Left lobe of liver (tissue), 2 donors: ENCODE results near the gene GZMM. TPM values are rescaled to one million over a fixed set of nuclear protein-coding genes. Genes with fewer than 3 reads are reported as not detected.

Experiments used
- ATAC-seq: fragments of 200-7000 bp; cut with Tn5 transposase; one replicate; pipeline ENCODE4 v1.9.1; 2020; ENCODE audit warnings: mild to moderate bottlenecking, moderate library complexity
- DNase-seq: peaks from one replicate; pipeline ENCODE4 v3.0.0-alpha.2; 2020; ENCODE audit warnings: low spot score
- total RNA-seq: library from RNA; stranded (reverse); gene quantifications from one replicate; pipeline ENCODE4 v1.2.1, GENCODE V29; 2021
- donor health status: DM: no; HTN: no; CAD: no; lungs with moderate emphysema.
- donor health status: DM: no; HTN: yes; CAD: no.

The GZMM gene
- total RNA-seq, 1 donor from 2014 or later, result 0.33 TPM

DNA sequence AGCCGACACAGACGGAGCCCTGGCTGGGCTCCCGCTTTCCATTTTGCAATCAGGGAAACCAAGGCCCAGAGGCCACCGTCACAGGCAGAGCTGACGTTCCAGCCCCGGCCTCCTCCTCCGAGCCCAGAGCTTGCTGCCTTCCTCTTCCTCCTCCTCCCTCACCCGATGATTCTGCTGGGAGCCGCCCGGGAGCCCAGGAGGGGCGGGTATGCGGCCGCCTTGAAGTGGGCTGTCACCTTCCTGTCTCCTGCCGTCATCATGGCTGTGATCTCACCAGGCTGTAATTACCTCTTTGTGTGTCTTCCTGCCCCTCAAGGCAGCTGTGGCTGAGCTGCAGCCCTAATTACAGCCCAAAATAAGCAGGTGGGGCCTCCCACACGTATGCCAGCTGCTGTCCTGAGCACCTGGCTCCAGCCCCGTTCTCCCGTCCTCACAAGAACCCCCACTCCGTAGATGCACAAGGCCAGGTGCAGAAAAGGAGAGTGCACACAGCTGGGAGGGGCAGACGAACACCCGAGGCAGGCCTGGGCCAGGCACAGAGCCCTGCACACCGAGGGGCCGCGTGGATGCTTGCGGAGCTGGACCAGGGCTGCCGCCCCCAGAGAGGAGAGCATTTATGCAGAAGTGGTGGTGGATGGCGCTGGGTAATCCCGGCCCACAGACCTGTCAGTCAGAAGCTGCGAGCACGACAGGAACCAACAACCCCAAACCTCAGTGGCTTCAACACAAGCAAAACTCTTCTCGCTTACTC is 32.6 kb upstream of the GZMM start:
- no peak for ATAC-seq

DNA sequence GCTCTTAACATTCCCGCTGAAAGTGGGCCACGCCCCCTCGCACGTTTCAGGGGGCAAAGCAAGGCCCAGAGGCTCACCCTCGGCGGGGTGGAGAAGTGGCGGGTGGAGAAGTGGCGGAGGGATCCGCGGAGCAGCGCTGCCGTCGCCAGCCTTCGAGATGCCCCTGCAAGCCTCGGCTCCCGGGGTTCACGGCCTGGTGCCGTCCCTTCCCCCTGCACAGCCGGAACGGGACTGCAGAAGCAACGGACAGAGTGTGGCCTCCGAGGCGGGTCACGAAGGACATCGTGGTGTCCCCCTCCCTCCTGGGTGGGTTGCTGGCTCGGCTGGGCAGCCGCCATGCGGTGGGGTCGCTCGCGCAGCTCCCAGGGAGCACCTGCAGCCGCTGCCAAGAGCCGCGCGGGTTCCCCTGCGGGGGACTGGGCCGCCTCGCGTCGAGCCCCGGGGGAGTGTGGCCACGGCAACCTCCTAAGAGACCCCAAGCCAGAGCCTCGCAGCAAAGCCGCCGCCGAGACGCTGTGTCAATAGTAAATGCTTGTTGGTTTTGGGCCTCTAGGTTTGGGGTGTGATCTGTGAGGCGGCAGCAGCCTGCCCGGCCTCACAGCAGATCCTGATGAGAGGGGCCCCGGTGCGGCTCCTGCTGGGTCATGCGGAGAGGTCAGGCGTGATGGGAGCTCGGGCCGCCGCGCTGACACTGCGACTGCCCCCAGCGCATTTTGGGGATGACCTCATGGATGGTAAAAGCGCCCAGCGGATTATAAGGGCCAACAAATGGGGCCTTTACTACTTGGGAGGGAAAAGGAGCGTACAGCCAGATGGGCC is 31.1 kb upstream of the GZMM start:
- ATAC-seq, result no peak
- no peak for DNase-seq

More for the DNA sequence above, 32.6 kb upstream of the GZMM start:
- no peak for DNase-seq

- ATAC-seq (no peak), DNase-seq (no peak)
Measured at GRCh38 chr19:513368-514165, 30.3 kb upstream of the GZMM start.

DNA sequence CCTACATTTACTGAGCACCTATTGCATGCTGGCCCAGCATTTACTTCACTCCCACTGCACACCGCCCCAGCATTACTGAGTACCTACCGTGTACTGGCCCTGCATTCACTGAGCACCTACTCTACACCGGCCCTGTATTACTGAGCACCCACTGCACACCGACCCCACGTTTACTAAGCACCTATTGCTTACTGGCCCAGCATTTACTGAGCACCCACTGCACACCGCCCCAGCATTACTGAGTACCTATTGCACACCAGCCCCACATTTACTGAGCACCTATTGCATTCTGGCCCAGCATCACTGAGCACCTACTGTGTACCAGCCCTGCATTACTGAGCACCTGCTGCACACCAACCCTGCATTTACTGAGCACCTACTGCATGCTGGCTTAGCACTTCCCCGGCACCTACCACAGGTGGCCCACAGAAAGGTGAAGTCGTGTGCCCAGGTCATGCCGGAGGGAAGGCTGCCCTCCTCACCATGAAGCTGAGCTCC is 29.6 kb upstream of the GZMM start:
- DNase-seq (no peak), ATAC-seq (no peak)

GRCh38 chr19:517721-518597 is 25.9 kb upstream of the GZMM start:
- DNase-seq (no peak), ATAC-seq (peak; percentile 10)

DNA sequence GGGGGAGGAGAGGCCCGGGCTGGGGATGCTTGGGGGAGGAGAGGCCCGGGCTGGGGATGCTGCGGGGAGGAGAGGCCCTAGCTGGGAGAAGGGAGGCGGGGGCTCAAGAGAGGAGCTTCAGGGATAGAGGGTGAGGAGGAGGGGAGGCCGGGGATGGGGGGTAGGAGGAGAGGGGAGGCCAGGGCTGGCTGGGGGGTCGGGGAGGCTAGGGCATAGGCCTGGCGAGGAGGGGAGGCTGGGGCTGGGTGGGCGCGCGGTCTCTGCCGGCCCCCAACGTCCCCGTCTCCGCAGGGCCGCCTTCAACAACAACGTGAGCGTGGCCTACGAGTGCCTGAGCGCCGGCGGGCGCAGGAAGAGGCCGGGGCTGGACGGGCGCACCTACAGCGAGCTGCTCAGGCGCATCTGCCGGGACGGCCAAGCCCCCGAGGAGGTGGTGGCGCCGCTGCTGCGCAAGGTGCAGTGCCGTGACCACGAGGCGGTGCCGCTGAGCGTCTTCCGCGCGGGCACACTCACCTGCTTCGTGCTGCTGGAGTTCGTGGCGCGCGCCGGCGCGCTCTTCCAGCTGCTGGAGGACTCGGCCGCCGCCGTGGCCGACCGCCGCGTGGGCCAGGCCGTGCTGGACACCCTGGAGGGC is 25.1 kb upstream of the GZMM start:
- DNase-seq (no peak), ATAC-seq (peak; percentile 33)

DNA sequence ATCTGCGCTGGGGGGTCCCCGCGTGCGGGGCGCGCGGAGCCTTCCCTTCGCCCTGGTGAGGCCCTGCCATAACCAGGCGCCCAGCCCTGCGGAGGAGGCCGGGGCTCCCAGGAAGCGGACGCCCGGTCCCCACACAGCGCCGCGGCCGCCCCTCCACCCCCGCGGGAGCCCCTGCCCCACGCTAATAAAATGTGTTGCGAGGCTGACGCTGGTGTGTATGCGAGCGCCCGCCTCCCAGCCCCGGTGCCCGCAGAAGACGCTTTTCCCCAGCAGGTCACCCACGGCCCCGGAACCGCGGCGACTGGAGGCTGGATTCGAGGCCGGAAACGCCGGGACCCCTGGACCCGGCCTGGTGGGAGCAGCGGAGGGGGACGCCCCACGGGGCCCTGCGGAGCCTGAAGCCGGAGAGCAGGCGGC is 24.4 kb upstream of the GZMM start:
- peak; percentile 8 for ATAC-seq
- DNase-seq, result no peak

- ATAC-seq (no peak), DNase-seq (no peak)
Measured at GRCh38 chr19:522726-523125, 21.1 kb upstream of the GZMM start.

- no peak for DNase-seq
- peak; percentile 11 for ATAC-seq
Measured at GRCh38 chr19:524062-524674, 19.7 kb upstream of the GZMM start.

DNA sequence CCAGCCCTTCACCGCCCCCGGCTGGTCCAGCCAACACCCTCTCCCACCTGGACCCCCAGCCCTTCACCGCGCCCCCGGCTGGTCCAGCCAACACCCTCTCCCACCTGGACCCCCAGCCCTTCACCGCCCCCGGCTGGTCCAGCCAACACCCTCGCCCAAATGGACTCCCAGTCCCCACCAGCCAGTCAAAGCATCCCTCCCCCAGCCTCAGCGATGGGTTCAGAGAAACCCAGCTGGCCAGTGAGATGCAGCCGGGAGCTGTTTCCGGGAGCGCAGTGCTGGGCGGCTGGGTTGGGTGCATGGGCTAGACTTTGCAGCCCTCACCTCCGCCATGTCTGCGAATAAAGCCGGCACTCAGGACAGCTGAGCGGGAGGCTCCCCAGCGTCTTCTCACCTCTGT is 18.8 kb upstream of the GZMM start:
- DNase-seq, result no peak

GRCh38 chr19:525857-526419 is 17.9 kb upstream of the GZMM start:
- DNase-seq, result no peak
- no peak for ATAC-seq

More for the DNA sequence above, 18.8 kb upstream of the GZMM start:
- ATAC-seq, result no peak

- ATAC-seq, result peak; percentile 34
- no peak for DNase-seq
Measured at GRCh38 chr19:530134-531008, 13.5 kb upstream of the GZMM start.

DNA sequence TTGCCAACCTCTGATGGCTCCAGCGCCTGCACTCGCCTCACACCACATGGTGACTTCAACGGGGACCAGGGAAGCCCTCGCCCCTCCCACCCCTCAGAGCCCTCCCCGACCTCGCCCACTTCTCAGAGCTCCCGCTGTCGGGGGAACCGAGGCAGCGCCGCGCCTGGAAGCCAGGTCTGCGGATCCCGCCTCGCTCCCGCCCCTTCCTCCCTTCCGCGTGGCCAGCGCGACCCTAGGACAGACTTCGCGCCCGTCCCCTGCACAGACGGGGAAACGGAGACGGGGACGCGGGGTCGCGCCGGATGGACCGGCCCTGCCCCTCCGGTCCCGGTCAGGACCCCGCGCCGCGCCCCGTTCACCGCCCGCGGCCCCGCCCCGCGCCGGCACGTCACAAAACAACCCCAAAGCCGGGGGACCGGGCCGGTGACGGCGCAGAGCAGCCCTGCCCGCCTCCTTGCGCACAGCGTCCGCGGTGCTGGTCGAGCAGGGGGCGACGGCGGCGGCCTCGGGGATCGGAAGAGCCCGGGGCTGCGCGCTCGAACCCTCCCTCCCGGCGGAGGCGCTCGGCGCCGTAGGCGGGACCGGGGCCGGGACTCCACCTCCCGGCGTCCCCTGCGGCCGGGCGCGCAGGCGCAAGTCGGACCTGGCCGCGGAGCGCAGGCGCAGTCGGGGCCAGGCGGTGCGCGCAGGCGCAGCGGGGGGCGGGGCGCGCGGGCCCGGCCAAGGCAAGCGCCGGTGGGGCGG is 12.7 kb upstream of the GZMM start:
- DNase-seq (peak; percentile 91), ATAC-seq (peak; percentile 63)

GRCh38 chr19:531753-532560 is 11.9 kb upstream of the GZMM start, which contains the start of gene CDC34:
Gene CDC34, plus strand, starts transcription at chr19:531760. Its CDS starts 172 bp downstream, at chr19:531932.
- no peak for DNase-seq
- ATAC-seq, result no peak

DNA sequence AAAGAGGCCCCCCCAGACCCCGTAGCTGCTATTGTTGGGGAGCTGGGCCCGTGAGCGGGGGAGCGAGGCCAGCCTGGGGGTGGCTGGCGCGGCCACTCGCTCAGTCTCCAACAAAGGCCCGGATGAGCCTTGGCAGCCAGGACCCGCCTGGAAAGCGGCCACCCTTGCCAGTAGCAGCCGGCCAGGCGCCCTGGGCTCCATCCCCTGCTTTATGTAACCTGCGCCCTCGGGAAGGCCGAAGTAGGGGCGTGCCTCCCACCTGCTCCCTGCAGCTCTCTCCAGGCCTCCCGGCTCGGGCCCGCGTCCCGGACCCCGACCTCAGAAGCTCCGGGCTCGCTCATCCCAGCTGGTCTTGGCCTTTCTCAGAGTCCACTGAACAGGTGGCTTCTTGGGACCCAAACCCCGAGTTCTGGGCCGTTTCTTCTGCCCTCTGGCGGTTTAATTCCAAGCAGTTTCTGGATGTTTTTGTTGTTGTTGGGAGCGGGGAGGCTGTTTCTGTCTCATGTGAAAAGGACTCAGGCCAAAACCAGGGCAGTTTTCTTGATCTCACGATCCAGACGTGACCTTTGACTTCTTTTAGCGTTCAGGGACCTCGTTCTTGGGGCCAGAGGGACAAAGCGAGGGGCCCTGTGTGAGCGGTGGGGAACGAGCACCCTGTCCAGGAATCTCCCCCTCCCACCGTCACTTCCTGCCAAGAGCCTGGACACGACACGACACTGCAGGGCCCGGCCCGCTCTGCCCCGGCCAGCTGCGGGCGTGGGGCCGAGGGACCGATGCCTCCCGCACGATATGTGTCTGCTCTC is 11.1 kb upstream of the GZMM start:
- peak; percentile 52 for ATAC-seq

More for the DNA sequence above, 11.1 kb upstream of the GZMM start:
- DNase-seq, result peak; percentile 92
